HEK293 (cell line): ENCODE results near the gene AEN.

Experiments used
- KLF10 ChIP-seq: fragments of 450-650 bp; IDR thresholded peaks from 2 replicates; pipeline ENCODE4 v1.5.1; 2018; ENCODE audit warnings: missing biosample characterization, mild to moderate bottlenecking, missing genetic modification characterization
- MEIS1 ChIP-seq: sonication (generic); formaldehyde crosslinking; IDR thresholded peaks from 2 replicates; pipeline ENCODE4 v1.8.1; 2022; ENCODE audit warnings: missing genetic modification reagents, mild to moderate bottlenecking, borderline replicate concordance
- OSR2 ChIP-seq: fragments of 450-650 bp; formaldehyde crosslinking; IDR thresholded peaks from 2 replicates; pipeline ENCODE4 v1.5.1; 2016; ENCODE audit warnings: missing biosample characterization, missing genetic modification characterization
- SCRT1 ChIP-seq: fragments of 450-650 bp; formaldehyde crosslinking; IDR thresholded peaks from 2 replicates; pipeline ENCODE4 v1.5.1; 2016; ENCODE audit warnings: missing biosample characterization, missing genetic modification characterization, borderline replicate concordance
- WT1 ChIP-seq: fragments of 450-650 bp; formaldehyde crosslinking; IDR thresholded peaks from 2 replicates; pipeline ENCODE4 v1.5.1; 2016; ENCODE audit warnings: missing biosample characterization, missing genetic modification characterization
- ZBTB48 ChIP-seq: fragments of 450-650 bp; formaldehyde crosslinking; IDR thresholded peaks from 2 replicates; pipeline ENCODE4 v1.5.1; 2016; ENCODE audit warnings: missing biosample characterization, missing genetic modification characterization
- ZFHX2 ChIP-seq: fragments of 450-650 bp; formaldehyde crosslinking; conservative IDR thresholded peaks from 2 replicates; pipeline ENCODE4 v1.5.1; 2016; ENCODE audit warnings: missing biosample characterization, missing genetic modification characterization
- ZFP3 ChIP-seq: fragments of 450-650 bp; formaldehyde crosslinking; IDR thresholded peaks from 2 replicates; pipeline ENCODE4 v1.5.1; 2016; ENCODE audit warnings: low read depth, missing biosample characterization, missing genetic modification characterization
- ZFP37 ChIP-seq: fragments of 450-650 bp; formaldehyde crosslinking; IDR thresholded peaks from 2 replicates; pipeline ENCODE4 v1.5.1; 2016; ENCODE audit warnings: missing biosample characterization, missing genetic modification characterization
- ZNF133 ChIP-seq: fragments of 450-650 bp; formaldehyde crosslinking; IDR thresholded peaks from 2 replicates; pipeline ENCODE4 v1.5.1; 2016; ENCODE audit warnings: missing biosample characterization, missing genetic modification characterization
- ZNF2 ChIP-seq: fragments of 450-650 bp; formaldehyde crosslinking; IDR thresholded peaks from 2 replicates; pipeline ENCODE4 v1.5.1; 2016; ENCODE audit warnings: missing biosample characterization, missing genetic modification characterization
- ZNF416 ChIP-seq: fragments of 450-650 bp; formaldehyde crosslinking; IDR thresholded peaks from 2 replicates; pipeline ENCODE4 v1.5.1; 2016; ENCODE audit warnings: missing biosample characterization, missing genetic modification characterization
- ZNF423 ChIP-seq: fragments of 450-650 bp; formaldehyde crosslinking; IDR thresholded peaks from 2 replicates; pipeline ENCODE4 v1.5.1; 2016; ENCODE audit warnings: missing biosample characterization, missing genetic modification characterization
- ZNF510 ChIP-seq: fragments of 450-650 bp; formaldehyde crosslinking; IDR thresholded peaks from 2 replicates; pipeline ENCODE4 v1.5.1; 2018; ENCODE audit warnings: mild to moderate bottlenecking, missing genetic modification characterization, missing biosample characterization; ENCODE audit not compliant: insufficient replicate concordance
- ZNF521 ChIP-seq: fragments of 450-650 bp; formaldehyde crosslinking; IDR thresholded peaks from 2 replicates; pipeline ENCODE4 v1.5.1; 2017; ENCODE audit warnings: missing biosample characterization, mild to moderate bottlenecking, missing genetic modification characterization
- ZNF600 ChIP-seq: fragments of 450-650 bp; formaldehyde crosslinking; IDR thresholded peaks from 2 replicates; pipeline ENCODE4 v1.5.1; 2016; ENCODE audit warnings: missing biosample characterization, missing genetic modification characterization
- ZNF629 ChIP-seq: fragments of 450-650 bp; formaldehyde crosslinking; IDR thresholded peaks from 2 replicates; pipeline ENCODE4 v1.5.1; 2017; ENCODE audit warnings: missing biosample characterization, missing genetic modification characterization
- ZNF654 ChIP-seq: fragments of 450-650 bp; formaldehyde crosslinking; IDR thresholded peaks from 2 replicates; pipeline ENCODE4 v1.5.1; 2016; ENCODE audit warnings: low read depth, missing biosample characterization, missing genetic modification characterization
- ZNF660 ChIP-seq: fragments of 450-650 bp; IDR thresholded peaks from 2 replicates; pipeline ENCODE4 v1.5.1; 2018; ENCODE audit warnings: missing biosample characterization, mild to moderate bottlenecking, missing genetic modification characterization
- ZNF776 ChIP-seq: fragments of 450-650 bp; formaldehyde crosslinking; IDR thresholded peaks from 2 replicates; pipeline ENCODE4 v1.5.0; 2017; ENCODE audit warnings: missing biosample characterization, missing genetic modification characterization, borderline replicate concordance
- TF ChIP-seq, protein P1 (sequence below): fragments of 450-650 bp; formaldehyde crosslinking; IDR thresholded peaks from 2 replicates; pipeline ENCODE4 v1.5.1; 2017; ENCODE audit warnings: missing biosample characterization, missing genetic modification characterization
- TF ChIP-seq, protein P2 (sequence below): fragments of 450-650 bp; formaldehyde crosslinking; IDR thresholded peaks from 2 replicates; pipeline ENCODE4 v1.5.1; 2016; ENCODE audit warnings: missing biosample characterization, missing genetic modification characterization
- TF ChIP-seq, protein P3 (sequence below): sonication (generic); formaldehyde crosslinking; IDR thresholded peaks from 2 replicates; pipeline ENCODE4 v1.8.1; 2022; ENCODE audit warnings: mild to moderate bottlenecking, moderate library complexity, missing genetic modification reagents
- TF ChIP-seq, protein P4 (sequence below): fragments of 450-650 bp; formaldehyde crosslinking; IDR thresholded peaks from 2 replicates; pipeline ENCODE4 v1.5.1; 2016; ENCODE audit warnings: missing biosample characterization, missing genetic modification characterization

The AEN gene

DNA sequence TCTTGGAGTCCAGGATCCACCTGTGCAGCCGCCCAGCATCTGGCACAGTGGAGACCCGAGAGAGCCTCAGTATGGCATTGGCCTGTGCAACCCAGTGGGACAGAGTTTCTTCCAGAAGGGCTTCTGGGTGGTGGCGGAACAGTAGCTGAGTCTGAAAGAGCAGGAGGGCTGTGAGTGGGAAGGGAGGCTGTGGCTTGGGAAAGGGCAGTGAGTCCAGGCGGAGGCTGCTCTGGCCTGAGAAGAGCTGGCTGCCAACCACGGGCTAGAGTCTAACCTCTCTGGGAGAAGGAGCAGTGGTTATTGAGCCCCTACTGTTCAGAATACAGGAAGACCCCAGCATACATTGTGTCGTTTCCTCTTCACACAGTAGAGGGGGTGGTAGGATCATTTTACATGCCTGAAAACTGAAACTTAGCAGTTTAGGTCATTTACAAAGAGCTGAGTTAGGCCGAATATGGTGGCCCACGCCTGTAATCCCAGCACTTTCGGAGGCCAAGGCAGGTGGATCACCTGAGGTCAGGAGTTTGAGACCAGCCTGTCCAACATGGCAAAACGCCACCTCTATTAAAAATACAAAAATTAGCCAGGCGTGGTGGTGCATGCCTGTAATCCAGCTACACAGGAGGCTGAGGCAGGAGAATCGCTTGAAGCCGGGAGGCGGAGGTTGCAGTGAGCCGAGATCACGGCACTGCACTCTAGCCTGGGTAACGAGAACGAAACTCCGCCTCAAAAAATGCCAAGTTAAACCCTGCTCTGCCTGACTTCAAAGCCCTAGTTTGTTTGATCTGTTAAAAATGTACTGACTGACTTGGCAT, 3.2 kb downstream of the AEN start (continued):
- TF ChIP-seq, protein P1, sequence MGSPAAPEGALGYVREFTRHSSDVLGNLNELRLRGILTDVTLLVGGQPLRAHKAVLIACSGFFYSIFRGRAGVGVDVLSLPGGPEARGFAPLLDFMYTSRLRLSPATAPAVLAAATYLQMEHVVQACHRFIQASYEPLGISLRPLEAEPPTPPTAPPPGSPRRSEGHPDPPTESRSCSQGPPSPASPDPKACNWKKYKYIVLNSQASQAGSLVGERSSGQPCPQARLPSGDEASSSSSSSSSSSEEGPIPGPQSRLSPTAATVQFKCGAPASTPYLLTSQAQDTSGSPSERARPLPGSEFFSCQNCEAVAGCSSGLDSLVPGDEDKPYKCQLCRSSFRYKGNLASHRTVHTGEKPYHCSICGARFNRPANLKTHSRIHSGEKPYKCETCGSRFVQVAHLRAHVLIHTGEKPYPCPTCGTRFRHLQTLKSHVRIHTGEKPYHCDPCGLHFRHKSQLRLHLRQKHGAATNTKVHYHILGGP (tag by site-specific recombination), result no peak
- TF ChIP-seq, protein P2, sequence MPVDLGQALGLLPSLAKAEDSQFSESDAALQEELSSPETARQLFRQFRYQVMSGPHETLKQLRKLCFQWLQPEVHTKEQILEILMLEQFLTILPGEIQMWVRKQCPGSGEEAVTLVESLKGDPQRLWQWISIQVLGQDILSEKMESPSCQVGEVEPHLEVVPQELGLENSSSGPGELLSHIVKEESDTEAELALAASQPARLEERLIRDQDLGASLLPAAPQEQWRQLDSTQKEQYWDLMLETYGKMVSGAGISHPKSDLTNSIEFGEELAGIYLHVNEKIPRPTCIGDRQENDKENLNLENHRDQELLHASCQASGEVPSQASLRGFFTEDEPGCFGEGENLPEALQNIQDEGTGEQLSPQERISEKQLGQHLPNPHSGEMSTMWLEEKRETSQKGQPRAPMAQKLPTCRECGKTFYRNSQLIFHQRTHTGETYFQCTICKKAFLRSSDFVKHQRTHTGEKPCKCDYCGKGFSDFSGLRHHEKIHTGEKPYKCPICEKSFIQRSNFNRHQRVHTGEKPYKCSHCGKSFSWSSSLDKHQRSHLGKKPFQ (tag by site-specific recombination), result no peak
- TF ChIP-seq ZNF660 (tag by site-specific recombination) (no peak), SCRT1 (tag by site-specific recombination) (no peak), ZNF776 (tag by site-specific recombination) (no peak), ZFP3 (no peak), ZNF600 (tag by site-specific recombination) (peak; percentile 91), ZNF416 (tag by site-specific recombination) (no peak), ZNF2 (tag by site-specific recombination) (no peak), ZNF629 (tag by site-specific recombination) (no peak), ZNF133 (tag by site-specific recombination) (no peak), MEIS1 (CRISPR knock-in tag) (no peak), OSR2 (tag by site-specific recombination) (peak; percentile 76), ZNF521 (tag by site-specific recombination) (no peak), ZBTB48 (no peak), KLF10 (tag by site-specific recombination) (no peak), ZNF510 (tag by site-specific recombination) (no peak), ZFHX2 (tag by site-specific recombination) (0 out of 2 replicates have a peak, but pooled peaks have one; percentile 16), ZNF423 (tag by site-specific recombination) (no peak), WT1 (no peak), ZFP37 (tag by site-specific recombination) (no peak), ZNF654 (tag by site-specific recombination) (peak; percentile 39)
- TF ChIP-seq, protein P3, sequence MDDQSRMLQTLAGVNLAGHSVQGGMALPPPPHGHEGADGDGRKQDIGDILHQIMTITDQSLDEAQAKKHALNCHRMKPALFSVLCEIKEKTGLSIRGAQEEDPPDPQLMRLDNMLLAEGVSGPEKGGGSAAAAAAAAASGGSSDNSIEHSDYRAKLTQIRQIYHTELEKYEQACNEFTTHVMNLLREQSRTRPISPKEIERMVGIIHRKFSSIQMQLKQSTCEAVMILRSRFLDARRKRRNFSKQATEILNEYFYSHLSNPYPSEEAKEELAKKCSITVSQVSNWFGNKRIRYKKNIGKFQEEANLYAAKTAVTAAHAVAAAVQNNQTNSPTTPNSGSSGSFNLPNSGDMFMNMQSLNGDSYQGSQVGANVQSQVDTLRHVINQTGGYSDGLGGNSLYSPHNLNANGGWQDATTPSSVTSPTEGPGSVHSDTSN (CRISPR knock-in tag), result no peak
- TF ChIP-seq, protein P4, sequence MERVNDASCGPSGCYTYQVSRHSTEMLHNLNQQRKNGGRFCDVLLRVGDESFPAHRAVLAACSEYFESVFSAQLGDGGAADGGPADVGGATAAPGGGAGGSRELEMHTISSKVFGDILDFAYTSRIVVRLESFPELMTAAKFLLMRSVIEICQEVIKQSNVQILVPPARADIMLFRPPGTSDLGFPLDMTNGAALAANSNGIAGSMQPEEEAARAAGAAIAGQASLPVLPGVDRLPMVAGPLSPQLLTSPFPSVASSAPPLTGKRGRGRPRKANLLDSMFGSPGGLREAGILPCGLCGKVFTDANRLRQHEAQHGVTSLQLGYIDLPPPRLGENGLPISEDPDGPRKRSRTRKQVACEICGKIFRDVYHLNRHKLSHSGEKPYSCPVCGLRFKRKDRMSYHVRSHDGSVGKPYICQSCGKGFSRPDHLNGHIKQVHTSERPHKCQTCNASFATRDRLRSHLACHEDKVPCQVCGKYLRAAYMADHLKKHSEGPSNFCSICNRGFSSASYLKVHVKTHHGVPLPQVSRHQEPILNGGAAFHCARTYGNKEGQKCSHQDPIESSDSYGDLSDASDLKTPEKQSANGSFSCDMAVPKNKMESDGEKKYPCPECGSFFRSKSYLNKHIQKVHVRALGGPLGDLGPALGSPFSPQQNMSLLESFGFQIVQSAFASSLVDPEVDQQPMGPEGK, result no peak
